SK-N-MC (cell line): ENCODE results near the gene MET.

Source experiments
- EZH2 ChIP-seq: fragments of 200-600 bp; sonication (generic); IDR thresholded peaks from one replicate; pipeline ENCODE4 v1.6.1; 2017; ENCODE audit warnings: antibody characterized with exemption
- FOXP2 ChIP-seq: optimal IDR thresholded peaks from 2 replicates; pipeline ENCODE3; 2011; ENCODE audit warnings: mild to moderate bottlenecking, moderate library complexity; ENCODE audit not compliant: insufficient read depth; ENCODE audit errors: extremely low read length, control extremely low read depth
- POLR2AphosphoS5 ChIP-seq: IDR thresholded peaks from 2 replicates; pipeline ENCODE4 v1.6.1; 2012; ENCODE audit warnings: mild to moderate bottlenecking, low read depth, low read length, borderline replicate concordance

DNA sequence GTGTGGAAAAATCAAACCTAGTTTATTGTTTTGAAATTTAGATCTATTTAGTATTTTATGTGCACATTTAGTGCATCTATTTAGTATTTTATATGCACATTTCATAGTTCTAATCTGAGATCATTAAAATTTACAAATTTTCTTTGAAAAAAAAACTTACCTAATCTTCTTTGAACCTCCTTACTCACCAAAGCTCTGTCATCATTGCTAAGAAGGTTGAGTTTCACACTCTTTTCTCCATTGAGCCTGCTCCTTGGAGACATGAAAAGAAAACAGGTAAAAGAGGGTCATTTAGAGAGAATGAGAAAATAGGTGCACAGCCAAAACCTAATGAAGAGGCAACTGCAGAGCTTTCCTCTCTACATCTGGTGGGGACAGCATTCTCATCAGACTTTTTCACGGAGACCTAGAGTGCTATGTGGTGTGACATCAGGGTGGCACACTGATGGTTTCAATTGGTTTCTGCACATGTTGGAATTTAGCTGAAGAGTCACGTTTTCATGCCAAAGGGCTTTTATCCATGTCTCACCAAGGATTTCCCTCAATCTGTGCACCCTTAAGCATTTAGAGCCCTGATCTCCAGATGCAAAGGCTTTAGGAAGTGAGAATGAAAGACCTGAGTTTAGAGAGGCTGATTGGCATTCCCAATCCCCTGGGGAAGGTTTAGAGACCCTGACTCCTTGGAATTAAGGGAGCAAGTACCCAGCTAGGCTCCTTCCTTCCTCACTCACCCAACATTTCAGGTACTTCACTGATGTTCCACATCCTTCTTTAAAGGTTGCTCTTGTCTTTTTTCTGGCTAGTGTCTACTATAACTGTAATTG lies 101.1 kb downstream of the MET start:
- TF ChIP-seq EZH2, result no peak
- TF ChIP-seq POLR2AphosphoS5, result no peak
- TF ChIP-seq FOXP2, result no peak
